MM.1S (cell line): Measurements from ENCODE around the gene DNAJC27.

Experiments used
- DNase-seq: peaks from one replicate; pipeline ENCODE4 v3.0.0-alpha.2; 2015
- H2AFZ ChIP-seq: fragments of 300-600 bp; sonication (generic); 2 replicates; pipeline ENCODE4 v1.6.0; 2016; ENCODE audit warnings: antibody characterized with exemption, low read length
- H3F3A ChIP-seq: fragments of 300-600 bp; sonication (generic); 2 replicates; pipeline ENCODE4 v1.6.1; 2016; ENCODE audit warnings: mild to moderate bottlenecking, antibody characterized with exemption, low read length, moderate library complexity, mixed read lengths; ENCODE audit not compliant: insufficient read depth
- H3K27ac ChIP-seq: fragments of 300-600 bp; sonication (generic); 2 replicates; pipeline ENCODE4 v1.5.1; 2016; ENCODE audit warnings: mild to moderate bottlenecking, low read length
- H3K27me3 ChIP-seq: fragments of 300-600 bp; sonication (generic); replicated peaks from 2 replicates; pipeline ENCODE4 v1.6.0; 2016; ENCODE audit warnings: low read length; ENCODE audit not compliant: insufficient read depth
- H3K36me3 ChIP-seq: fragments of 300-600 bp; sonication (generic); replicated peaks from 2 replicates; pipeline ENCODE4 v1.6.1; 2016; ENCODE audit warnings: mild to moderate bottlenecking, low read length, mixed read lengths; ENCODE audit not compliant: insufficient read depth
- H3K4me1 ChIP-seq: fragments of 300-600 bp; sonication (generic); 2 replicates; pipeline ENCODE4 v1.6.1; 2016; ENCODE audit warnings: low read length, mixed read lengths
- H3K4me2 ChIP-seq: fragments of 300-600 bp; sonication (generic); 2 replicates; pipeline ENCODE4 v1.6.0; 2016; ENCODE audit warnings: low read depth, low read length
- H3K4me3 ChIP-seq: fragments of 300-600 bp; sonication (generic); 2 replicates; pipeline ENCODE4 v1.5.1; 2016; ENCODE audit warnings: low read length, mixed read lengths
- H3K79me2 ChIP-seq: fragments of 300-600 bp; sonication (generic); 2 replicates; pipeline ENCODE4 v1.6.1; 2016; ENCODE audit warnings: mixed run types, low read length, mixed read lengths
- H3K9ac ChIP-seq: fragments of 300-600 bp; sonication (generic); 2 replicates; pipeline ENCODE4 v1.6.1; 2016; ENCODE audit warnings: low read length, mixed read lengths
- H3K9me2 ChIP-seq: fragments of 300-600 bp; sonication (generic); replicated peaks from 2 replicates; pipeline ENCODE4 v1.6.1; 2016; ENCODE audit warnings: mild to moderate bottlenecking, low read length, mixed read lengths; ENCODE audit not compliant: insufficient read depth
- H3K9me3 ChIP-seq: fragments of 300-600 bp; sonication (generic); replicated peaks from 2 replicates; pipeline ENCODE4 v1.6.1; 2016; ENCODE audit warnings: mild to moderate bottlenecking, low read length, mixed read lengths; ENCODE audit not compliant: insufficient read depth
- H4K20me1 ChIP-seq: fragments of 300-600 bp; sonication (generic); 2 replicates; pipeline ENCODE4 v1.6.1; 2016; ENCODE audit warnings: mild to moderate bottlenecking, low read length, moderate library complexity, mixed read lengths; ENCODE audit not compliant: insufficient read depth
- EZH2 ChIP-seq: fragments of 300-600 bp; sonication (generic); optimal IDR thresholded peaks from 2 replicates; pipeline ENCODE3; 2017; ENCODE audit warnings: low read depth, mild to moderate bottlenecking, antibody characterized with exemption, low read length, mixed read lengths
- EZH2phosphoT487 ChIP-seq: fragments of 300-600 bp; sonication (generic); IDR thresholded peaks from 2 replicates; pipeline ENCODE4 v1.6.1; 2018; ENCODE audit warnings: antibody characterized with exemption, low read length
- TF ChIP-seq, protein P1 (sequence below): fragments of 300-600 bp; sonication (generic); IDR thresholded peaks from 2 replicates; pipeline ENCODE4 v1.5.1; 2016; ENCODE audit warnings: antibody characterized with exemption, low read length, mixed read lengths

The DNAJC27 gene

DNA sequence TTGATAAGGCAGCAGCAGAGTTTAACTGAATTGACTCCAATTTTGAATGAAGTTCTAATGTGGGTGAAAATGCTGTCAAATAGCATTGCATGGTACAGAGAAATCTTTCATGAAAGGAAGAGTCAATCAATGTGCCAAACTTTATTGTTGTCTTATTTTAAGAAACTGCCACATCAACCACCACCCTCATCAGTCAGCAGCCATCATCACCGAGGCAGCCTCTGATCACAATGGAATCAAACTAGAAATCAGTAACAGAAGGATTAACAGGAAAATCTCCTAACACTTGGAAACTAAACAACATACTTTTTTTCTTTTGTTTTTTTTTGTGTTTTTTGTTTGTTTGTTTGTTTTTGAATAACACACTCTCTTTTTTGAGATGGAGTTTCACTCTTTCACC is 9.9 kb downstream of the DNAJC27 start:
- H3K27me3 ChIP-seq, result no peaks in the 10 kb centered on the region
- H4K20me1 ChIP-seq, result no peaks in the 10 kb centered on the region
- no peaks in the 10 kb centered on the region for H3K9me3 ChIP-seq
- no peak overlapping the region for H3K4me3 ChIP-seq
- H2AFZ ChIP-seq, result no peak overlapping the region
- no peak overlapping the region for H3K9ac ChIP-seq
- H3K4me1 ChIP-seq, result no peaks in the 10 kb centered on the region
- H3K9me2 ChIP-seq, result no peaks in the 10 kb centered on the region
- no peak overlapping the region for H3K4me2 ChIP-seq
- no peak overlapping the region for H3K27ac ChIP-seq
- H3K79me2 ChIP-seq, result no peaks in the 10 kb centered on the region
- no peaks in the 10 kb centered on the region for H3F3A ChIP-seq
- H3K36me3 ChIP-seq, result 0 out of 2 replicates have a peak, but pooled peaks cover 3% of the 10 kb centered on the region
- no peak for DNase-seq
- TF ChIP-seq, protein P1, sequence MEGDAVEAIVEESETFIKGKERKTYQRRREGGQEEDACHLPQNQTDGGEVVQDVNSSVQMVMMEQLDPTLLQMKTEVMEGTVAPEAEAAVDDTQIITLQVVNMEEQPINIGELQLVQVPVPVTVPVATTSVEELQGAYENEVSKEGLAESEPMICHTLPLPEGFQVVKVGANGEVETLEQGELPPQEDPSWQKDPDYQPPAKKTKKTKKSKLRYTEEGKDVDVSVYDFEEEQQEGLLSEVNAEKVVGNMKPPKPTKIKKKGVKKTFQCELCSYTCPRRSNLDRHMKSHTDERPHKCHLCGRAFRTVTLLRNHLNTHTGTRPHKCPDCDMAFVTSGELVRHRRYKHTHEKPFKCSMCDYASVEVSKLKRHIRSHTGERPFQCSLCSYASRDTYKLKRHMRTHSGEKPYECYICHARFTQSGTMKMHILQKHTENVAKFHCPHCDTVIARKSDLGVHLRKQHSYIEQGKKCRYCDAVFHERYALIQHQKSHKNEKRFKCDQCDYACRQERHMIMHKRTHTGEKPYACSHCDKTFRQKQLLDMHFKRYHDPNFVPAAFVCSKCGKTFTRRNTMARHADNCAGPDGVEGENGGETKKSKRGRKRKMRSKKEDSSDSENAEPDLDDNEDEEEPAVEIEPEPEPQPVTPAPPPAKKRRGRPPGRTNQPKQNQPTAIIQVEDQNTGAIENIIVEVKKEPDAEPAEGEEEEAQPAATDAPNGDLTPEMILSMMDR, result no peak
- TF ChIP-seq EZH2, result no peak
- TF ChIP-seq EZH2phosphoT487, result no peak

DNA sequence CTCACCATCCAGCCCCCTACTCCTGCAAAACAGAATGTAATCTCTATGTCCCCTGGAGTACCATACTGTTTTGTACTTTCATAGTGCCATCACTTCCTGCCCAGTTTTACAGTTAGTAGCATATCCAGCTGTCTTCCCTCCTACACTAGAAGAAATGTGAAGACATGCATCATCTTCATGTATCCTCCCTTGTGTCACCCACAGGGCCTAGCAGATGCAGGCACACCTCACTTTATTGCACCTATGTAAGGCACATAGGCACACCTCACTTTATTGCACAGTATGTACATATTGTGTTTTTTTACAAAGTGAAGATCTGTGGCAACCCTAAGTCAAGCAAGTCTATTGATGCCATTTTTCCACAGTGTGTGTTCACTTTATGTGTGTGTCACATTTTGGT is 12.0 kb downstream of the DNAJC27 start:
- peaks cover 11% of the 10 kb centered on the region; the same call in 1 of the 2 replicates for H3K36me3 ChIP-seq
- H3K4me3 ChIP-seq, result no peak overlapping the region
- no peaks in the 10 kb centered on the region for H4K20me1 ChIP-seq
- no peaks in the 10 kb centered on the region for H3K9me2 ChIP-seq
- no peak overlapping the region for H3K4me2 ChIP-seq
- H3K4me1 ChIP-seq, result no peaks in the 10 kb centered on the region
- H3K9me3 ChIP-seq, result no peaks in the 10 kb centered on the region
- no peaks in the 10 kb centered on the region for H3K79me2 ChIP-seq
- no peak overlapping the region for H2AFZ ChIP-seq
- H3K9ac ChIP-seq, result no peak overlapping the region
- no peaks in the 10 kb centered on the region for H3F3A ChIP-seq
- H3K27me3 ChIP-seq, result no peaks in the 10 kb centered on the region
- TF ChIP-seq EZH2 (no peak), EZH2phosphoT487 (no peak)
- TF ChIP-seq, protein P1, result no peak
- no peak for DNase-seq
- no peak overlapping the region for H3K27ac ChIP-seq

DNA sequence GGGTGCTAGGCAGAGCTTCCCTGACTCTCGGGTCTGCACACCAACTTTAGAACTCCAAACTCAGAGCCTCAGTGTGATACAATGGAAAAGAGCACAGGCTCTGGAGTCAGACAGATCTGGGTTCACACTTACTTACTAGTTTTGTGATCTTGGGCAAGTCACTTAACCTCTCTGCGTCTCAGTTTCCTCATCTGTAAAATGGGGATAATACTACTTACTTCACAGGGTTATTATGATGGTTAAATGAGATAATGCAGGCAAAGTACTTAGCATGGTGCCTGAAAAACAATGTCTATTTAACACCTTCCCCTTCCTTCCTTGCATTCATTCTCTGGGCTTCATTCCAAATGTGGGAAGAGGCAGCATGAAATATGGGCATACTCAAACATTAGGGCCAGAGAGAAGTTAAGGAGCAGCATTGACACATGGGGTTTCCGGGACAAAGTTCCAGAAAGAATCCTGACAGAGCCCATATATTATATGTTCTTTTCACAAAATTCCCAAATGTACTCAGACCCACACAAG is 13.3 kb downstream of the DNAJC27 start:
- no peak overlapping the region for H3K4me2 ChIP-seq
- H3F3A ChIP-seq, result no peaks in the 10 kb centered on the region
- H3K4me1 ChIP-seq, result no peaks in the 10 kb centered on the region
- no peaks in the 10 kb centered on the region for H4K20me1 ChIP-seq
- TF ChIP-seq EZH2phosphoT487, result no peak
- TF ChIP-seq EZH2, result no peak
- TF ChIP-seq, protein P1, result no peak
- no peaks in the 10 kb centered on the region for H3K27me3 ChIP-seq
- H3K9me2 ChIP-seq, result no peaks in the 10 kb centered on the region
- H3K27ac ChIP-seq, result no peak overlapping the region
- peaks cover 11% of the 10 kb centered on the region; the same call in 1 of the 2 replicates for H3K36me3 ChIP-seq
- H2AFZ ChIP-seq, result no peak overlapping the region
- no peak for DNase-seq
- no peaks in the 10 kb centered on the region for H3K79me2 ChIP-seq
- no peak overlapping the region for H3K9ac ChIP-seq
- H3K4me3 ChIP-seq, result no peak overlapping the region
- no peaks in the 10 kb centered on the region for H3K9me3 ChIP-seq
